ENCODE results near the gene AMBP. TPM values are rescaled to one million over a fixed set of nuclear protein-coding genes. Genes with fewer than 3 reads are reported as not detected.

Gene AMBP
- polyA plus RNA-seq, 2 of the 4 experiments (the other 2 are of a cell fraction): 6.1 to 9.4 TPM

DNA sequence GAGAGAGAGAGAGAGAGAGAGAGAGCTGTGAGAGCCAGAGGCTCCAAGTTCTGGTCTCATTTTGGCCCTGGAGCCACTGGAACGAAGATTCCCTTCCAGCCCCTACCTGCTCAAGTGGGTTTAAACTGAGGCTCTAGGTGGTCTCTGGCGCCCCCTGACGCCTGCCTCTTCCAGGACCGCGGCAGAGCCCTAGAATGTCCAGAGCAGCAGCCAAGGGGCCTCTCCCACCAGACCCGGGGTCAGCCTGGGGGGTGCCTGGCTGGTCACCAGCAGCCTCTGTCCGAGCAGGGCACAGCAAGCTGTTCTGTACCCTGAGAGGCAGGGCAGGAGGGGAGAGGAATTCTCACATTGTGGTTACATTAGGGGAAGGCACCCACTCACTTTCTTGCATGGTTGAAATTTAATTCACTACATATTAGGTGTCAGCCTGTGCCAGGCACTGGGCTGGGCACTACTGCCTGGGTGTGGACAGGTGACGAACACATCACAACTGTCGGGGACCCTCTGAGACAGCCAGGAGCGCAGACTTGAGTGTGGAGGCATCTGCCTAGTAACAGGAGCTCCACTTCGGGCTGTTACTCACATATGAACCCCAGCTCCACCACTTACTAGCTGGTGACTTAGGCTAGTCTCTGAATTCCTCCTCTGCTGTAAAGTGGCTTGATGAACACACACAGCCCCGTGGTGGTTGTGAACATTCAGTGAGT is 44.5 kb downstream of the AMBP start:
- POLR2A ChIA-PET: no interaction called here

DNA sequence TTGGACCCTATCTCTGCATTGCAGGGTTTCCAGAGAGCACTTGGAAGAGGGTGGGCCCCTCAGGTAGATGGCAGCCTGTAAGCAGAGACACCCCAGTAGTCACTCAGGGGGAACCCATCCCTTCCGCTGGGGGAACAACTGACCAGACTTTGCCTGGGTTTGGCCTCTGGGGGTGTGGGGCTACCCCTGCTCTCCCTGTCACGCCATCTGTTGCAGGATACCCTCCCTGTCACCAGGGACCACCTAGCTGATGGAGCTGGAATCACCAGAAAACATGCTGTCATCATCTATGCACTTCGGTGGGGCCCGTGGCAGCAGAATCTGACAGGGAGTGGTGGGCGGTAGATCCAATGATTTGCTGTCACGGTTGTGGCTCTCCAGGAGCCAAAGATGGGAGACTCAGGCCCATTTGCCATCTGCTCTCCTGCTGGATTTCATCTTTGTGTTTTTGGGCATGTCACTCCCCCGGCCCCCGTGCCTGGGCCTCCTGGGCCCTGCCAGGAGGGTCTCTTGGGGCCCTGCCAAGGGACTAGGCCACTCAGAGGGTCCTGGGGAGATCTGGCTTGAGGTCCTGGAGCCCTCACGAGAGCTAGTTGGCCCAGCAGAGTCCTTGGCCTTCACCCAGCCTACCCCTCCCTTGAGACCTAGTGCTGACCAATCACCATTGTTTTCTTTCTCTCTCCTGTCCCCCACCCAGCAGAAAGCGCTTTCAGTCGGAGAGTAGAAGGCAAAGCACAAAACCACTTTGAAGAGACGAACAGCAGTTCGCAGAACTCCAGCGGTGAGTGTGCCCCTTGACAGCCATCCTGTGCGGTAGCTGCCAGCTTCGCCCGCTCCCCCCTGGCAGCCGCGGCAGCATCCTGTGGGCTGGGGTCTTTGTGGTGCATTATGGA is 45.9 kb downstream of the AMBP start:
- Histone ChIP-seq H3K9me3 (no peaks in the 10 kb centered on the region), H3K4me3 (no peak overlapping the region), H3K4me2 (no peak overlapping the region), H3K4me1 (no peaks in the 10 kb centered on the region), H3K27ac (no peak overlapping the region)
- ChIA-PET CTCF (interaction anchor here (1.1 to 4.9 kb wide), 7 partner anchors 8 to 295 kb away, joined by 3 to 20 read pairs (median 4); no protein-coding TSS in a partner anchor), POLR2A (no interaction called here)
- FAIRE-seq (no peak), DNase-seq (ENCODE audit: low read depth in 1 of 2, low spot score in 1 of 2) (no peak), ATAC-seq (no peak)
- no peak for TF ChIP-seq JUN (IDR thresholded peaks at IDR 0.05)
- TF ChIP-seq, protein P1, sequence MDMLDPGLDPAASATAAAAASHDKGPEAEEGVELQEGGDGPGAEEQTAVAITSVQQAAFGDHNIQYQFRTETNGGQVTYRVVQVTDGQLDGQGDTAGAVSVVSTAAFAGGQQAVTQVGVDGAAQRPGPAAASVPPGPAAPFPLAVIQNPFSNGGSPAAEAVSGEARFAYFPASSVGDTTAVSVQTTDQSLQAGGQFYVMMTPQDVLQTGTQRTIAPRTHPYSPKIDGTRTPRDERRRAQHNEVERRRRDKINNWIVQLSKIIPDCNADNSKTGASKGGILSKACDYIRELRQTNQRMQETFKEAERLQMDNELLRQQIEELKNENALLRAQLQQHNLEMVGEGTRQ (IDR thresholded peaks at IDR 0.05): no peak
- no peak for TF ChIP-seq EHF (CRISPR knock-in tag; IDR thresholded peaks at IDR 0.05)
- TF ChIP-seq, protein P2, sequence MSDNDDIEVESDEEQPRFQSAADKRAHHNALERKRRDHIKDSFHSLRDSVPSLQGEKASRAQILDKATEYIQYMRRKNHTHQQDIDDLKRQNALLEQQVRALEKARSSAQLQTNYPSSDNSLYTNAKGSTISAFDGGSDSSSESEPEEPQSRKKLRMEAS (IDR thresholded peaks at IDR 0.05): no peak
- no peak for TF ChIP-seq HOXB5 (CRISPR knock-in tag; IDR thresholded peaks at IDR 0.05)
- TF ChIP-seq POLR2AphosphoS2 (conservative IDR thresholded peaks at IDR 0.05; ENCODE audit: low read length): no peak
- TF ChIP-seq HOXB13 (CRISPR knock-in tag; IDR thresholded peaks at IDR 0.05; ENCODE audit: low read depth): no peak
- TF ChIP-seq, protein P3, sequence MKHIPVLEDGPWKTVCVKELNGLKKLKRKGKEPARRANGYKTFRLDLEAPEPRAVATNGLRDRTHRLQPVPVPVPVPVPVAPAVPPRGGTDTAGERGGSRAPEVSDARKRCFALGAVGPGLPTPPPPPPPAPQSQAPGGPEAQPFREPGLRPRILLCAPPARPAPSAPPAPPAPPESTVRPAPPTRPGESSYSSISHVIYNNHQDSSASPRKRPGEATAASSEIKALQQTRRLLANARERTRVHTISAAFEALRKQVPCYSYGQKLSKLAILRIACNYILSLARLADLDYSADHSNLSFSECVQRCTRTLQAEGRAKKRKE (CRISPR knock-in tag; IDR thresholded peaks at IDR 0.05; ENCODE audit: low read depth): no peak
- TF ChIP-seq GATA3 (IDR thresholded peaks at IDR 0.05; ENCODE audit: borderline replicate concordance): no peak
- TF ChIP-seq, protein P4, sequence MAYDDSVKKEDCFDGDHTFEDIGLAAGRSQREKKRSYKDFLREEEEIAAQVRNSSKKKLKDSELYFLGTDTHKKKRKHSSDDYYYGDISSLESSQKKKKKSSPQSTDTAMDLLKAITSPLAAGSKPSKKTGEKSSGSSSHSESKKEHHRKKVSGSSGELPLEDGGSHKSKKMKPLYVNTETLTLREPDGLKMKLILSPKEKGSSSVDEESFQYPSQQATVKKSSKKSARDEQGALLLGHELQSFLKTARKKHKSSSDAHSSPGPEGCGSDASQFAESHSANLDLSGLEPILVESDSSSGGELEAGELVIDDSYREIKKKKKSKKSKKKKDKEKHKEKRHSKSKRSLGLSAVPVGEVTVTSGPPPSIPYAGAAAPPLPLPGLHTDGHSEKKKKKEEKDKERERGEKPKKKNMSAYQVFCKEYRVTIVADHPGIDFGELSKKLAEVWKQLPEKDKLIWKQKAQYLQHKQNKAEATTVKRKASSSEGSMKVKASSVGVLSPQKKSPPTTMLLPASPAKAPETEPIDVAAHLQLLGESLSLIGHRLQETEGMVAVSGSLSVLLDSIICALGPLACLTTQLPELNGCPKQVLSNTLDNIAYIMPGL (CRISPR knock-in tag; IDR thresholded peaks at IDR 0.05; ENCODE audit: borderline replicate concordance): no peak
- no peak for TF ChIP-seq FOSB (CRISPR knock-in tag; IDR thresholded peaks at IDR 0.05)
- TF ChIP-seq CHD2 (IDR thresholded peaks at IDR 0.05; ENCODE audit: low read length, partially characterized antibody): no peak
- no peak for TF ChIP-seq ZNF302 (CRISPR knock-in tag; IDR thresholded peaks at IDR 0.05)
- no peak for TF ChIP-seq ZFP36 (IDR thresholded peaks at IDR 0.05; ENCODE audit: borderline replicate concordance, partially characterized antibody)
- TF ChIP-seq, protein P5, sequence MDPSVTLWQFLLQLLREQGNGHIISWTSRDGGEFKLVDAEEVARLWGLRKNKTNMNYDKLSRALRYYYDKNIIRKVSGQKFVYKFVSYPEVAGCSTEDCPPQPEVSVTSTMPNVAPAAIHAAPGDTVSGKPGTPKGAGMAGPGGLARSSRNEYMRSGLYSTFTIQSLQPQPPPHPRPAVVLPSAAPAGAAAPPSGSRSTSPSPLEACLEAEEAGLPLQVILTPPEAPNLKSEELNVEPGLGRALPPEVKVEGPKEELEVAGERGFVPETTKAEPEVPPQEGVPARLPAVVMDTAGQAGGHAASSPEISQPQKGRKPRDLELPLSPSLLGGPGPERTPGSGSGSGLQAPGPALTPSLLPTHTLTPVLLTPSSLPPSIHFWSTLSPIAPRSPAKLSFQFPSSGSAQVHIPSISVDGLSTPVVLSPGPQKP (IDR thresholded peaks at IDR 0.05; ENCODE audit: low read depth, low read length): no peak
- TF ChIP-seq, protein P6, sequence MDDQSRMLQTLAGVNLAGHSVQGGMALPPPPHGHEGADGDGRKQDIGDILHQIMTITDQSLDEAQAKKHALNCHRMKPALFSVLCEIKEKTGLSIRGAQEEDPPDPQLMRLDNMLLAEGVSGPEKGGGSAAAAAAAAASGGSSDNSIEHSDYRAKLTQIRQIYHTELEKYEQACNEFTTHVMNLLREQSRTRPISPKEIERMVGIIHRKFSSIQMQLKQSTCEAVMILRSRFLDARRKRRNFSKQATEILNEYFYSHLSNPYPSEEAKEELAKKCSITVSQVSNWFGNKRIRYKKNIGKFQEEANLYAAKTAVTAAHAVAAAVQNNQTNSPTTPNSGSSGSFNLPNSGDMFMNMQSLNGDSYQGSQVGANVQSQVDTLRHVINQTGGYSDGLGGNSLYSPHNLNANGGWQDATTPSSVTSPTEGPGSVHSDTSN (IDR thresholded peaks at IDR 0.05): no peak
- no peak for TF ChIP-seq RCOR1 (IDR thresholded peaks at IDR 0.05; ENCODE audit: low read depth, low read length)
- no peak for TF ChIP-seq NR3C1 (IDR thresholded peaks at IDR 0.05)
- no peak for TF ChIP-seq ESRRA (IDR thresholded peaks at IDR 0.05; ENCODE audit: borderline replicate concordance, low read length)
- no peak for TF ChIP-seq RNF2 (IDR thresholded peaks at IDR 0.05; ENCODE audit: borderline replicate concordance, low read depth)
- 91% methylated on average over 19 of the region's 19 CpGs for WGBS (ENCODE audit: missing lambda C conversion rate)

More for the DNA sequence above, 44.5 kb downstream of the AMBP start:
- no peak overlapping the region for H3K4me3 ChIP-seq
- FAIRE-seq (no peak), DNase-seq (ENCODE audit: low read depth in 1 of 2, low spot score in 1 of 2) (peak in 1 of 2 experiments; percentile 13), ATAC-seq (peak in 1 of 2 experiments; percentile 73; a peak in 3 of 6 replicates)
- H3K27ac ChIP-seq: no peak overlapping the region
- no peak overlapping the region for H3K4me2 ChIP-seq
- H3K4me1 ChIP-seq: no peaks in the 10 kb centered on the region
- peak; percentile 44 to 64; a peak in 3 of 5 replicates for TF ChIP-seq RAD21 (conservative IDR thresholded peaks at IDR 0.05 in 1 of 2, IDR thresholded peaks at IDR 0.05 in 1 of 2)
- TF ChIP-seq ZSCAN20 (CRISPR knock-in tag; IDR thresholded peaks at IDR 0.05): no peak
- TF ChIP-seq, protein P7, sequence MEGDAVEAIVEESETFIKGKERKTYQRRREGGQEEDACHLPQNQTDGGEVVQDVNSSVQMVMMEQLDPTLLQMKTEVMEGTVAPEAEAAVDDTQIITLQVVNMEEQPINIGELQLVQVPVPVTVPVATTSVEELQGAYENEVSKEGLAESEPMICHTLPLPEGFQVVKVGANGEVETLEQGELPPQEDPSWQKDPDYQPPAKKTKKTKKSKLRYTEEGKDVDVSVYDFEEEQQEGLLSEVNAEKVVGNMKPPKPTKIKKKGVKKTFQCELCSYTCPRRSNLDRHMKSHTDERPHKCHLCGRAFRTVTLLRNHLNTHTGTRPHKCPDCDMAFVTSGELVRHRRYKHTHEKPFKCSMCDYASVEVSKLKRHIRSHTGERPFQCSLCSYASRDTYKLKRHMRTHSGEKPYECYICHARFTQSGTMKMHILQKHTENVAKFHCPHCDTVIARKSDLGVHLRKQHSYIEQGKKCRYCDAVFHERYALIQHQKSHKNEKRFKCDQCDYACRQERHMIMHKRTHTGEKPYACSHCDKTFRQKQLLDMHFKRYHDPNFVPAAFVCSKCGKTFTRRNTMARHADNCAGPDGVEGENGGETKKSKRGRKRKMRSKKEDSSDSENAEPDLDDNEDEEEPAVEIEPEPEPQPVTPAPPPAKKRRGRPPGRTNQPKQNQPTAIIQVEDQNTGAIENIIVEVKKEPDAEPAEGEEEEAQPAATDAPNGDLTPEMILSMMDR (IDR thresholded peaks at IDR 0.05): peak; percentile 33
- CTCF ChIA-PET: interaction anchor here (0.6 to 4.9 kb wide), 14 partner anchors 9 to 974 kb away, joined by 3 to 20 read pairs (median 4); no protein-coding TSS in a partner anchor
- H3K9me3 ChIP-seq: no peaks in the 10 kb centered on the region
- 71% methylated on average over 10 of the region's 12 CpGs for WGBS (ENCODE audit: missing lambda C conversion rate)

Data from A549 (cell line).